GM06990 (cell line): ENCODE measurements around the gene CEACAM16.

Experiments used
- DNase-seq: peaks from one replicate; pipeline ENCODE4 v3.0.0-alpha.2; 2011; ENCODE audit not compliant: insufficient read length; ENCODE audit errors: extremely low read depth
- H3K27me3 ChIP-seq: replicated peaks from 2 replicates; pipeline ENCODE4 v1.6.0; 2011; ENCODE audit warnings: low read length; ENCODE audit not compliant: control insufficient read depth, insufficient read depth
- H3K36me3 ChIP-seq: 2 replicates; pipeline ENCODE4 v1.5.1; 2011; ENCODE audit warnings: low read length; ENCODE audit not compliant: control insufficient read depth, insufficient read depth
- H3K4me3 ChIP-seq: replicated peaks from 2 replicates; pipeline ENCODE4 v1.5.1; 2011; ENCODE audit warnings: low read depth, mild to moderate bottlenecking, control low read depth, low read length
- TF ChIP-seq, protein P1 (sequence below): IDR thresholded peaks from 2 replicates; pipeline ENCODE4 v1.5.1; 2011; ENCODE audit warnings: low read length, control low read depth, mild to moderate bottlenecking, inconsistent platforms; ENCODE audit not compliant: insufficient read depth, poor library complexity, severe bottlenecking

The CEACAM16 gene

DNA sequence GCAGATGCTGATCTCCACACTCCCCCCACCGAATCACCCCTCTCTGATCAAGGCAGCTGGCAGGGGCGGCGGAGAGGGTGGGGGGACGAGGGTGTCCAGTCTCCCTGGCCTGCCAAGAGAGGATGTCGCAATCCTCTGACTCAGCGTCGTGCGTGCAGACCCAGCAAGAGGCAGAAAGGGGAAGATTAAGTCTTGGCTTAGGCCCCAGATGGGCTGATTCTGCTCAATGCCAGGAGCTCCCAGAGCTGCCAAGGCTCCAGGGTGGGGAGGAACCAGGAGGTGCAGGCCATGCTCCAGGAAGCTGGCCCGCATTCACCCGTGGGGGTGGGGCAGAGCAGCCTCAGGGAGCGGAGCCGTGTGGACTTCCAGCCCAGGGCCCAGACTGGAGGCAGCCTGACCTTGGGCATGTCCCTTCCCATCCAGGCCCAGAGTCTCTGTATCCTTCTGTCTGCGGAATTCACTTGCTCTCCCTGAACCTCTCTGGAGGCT is 42.9 kb downstream of the CEACAM16 start:
- Histone ChIP-seq H3K27me3 (no peaks in the 10 kb centered on the region), H3K36me3 (no peaks in the 10 kb centered on the region), H3K4me3 (no peak overlapping the region)
- DNase-seq = no peak
- TF ChIP-seq, protein P1, sequence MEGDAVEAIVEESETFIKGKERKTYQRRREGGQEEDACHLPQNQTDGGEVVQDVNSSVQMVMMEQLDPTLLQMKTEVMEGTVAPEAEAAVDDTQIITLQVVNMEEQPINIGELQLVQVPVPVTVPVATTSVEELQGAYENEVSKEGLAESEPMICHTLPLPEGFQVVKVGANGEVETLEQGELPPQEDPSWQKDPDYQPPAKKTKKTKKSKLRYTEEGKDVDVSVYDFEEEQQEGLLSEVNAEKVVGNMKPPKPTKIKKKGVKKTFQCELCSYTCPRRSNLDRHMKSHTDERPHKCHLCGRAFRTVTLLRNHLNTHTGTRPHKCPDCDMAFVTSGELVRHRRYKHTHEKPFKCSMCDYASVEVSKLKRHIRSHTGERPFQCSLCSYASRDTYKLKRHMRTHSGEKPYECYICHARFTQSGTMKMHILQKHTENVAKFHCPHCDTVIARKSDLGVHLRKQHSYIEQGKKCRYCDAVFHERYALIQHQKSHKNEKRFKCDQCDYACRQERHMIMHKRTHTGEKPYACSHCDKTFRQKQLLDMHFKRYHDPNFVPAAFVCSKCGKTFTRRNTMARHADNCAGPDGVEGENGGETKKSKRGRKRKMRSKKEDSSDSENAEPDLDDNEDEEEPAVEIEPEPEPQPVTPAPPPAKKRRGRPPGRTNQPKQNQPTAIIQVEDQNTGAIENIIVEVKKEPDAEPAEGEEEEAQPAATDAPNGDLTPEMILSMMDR = no peak

DNA sequence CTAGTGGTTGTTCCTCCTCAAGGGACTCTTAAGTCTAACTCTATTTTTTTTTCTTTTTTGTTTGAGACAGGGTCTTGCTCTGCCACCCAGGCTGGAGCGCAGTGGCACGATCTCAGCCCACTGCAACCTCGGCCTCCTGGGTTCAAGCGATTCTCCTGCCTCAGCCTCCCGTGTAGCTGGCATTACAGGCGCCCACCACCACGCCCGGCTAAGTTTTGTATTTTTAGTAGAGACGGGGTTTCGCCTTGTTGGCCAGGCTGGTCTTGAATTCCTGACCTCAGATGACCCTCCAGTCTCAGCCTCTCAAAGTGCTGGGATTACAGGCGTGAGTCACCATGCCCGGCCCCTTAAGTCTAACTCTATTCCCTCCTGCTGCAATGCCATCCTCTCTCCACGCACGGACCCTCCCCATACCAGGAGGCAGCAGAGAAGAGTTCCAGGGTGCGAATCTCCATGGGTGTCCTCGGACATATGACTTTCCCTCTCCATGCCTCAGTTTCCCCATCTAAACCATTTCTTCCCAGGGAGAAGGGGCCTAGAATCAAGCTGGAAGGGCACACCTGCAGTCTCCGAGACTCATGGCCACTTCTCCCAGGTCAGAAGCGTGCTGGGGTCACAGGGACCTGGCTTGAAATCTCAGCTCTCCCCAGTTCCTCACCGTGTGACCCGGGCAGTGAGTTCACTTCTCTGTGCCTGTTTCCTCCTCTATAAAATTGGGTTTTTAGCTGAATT is 43.5 kb downstream of the CEACAM16 start:
- DNase-seq = no peak
- H3K36me3 ChIP-seq = no peaks in the 10 kb centered on the region
- no peak overlapping the region for H3K4me3 ChIP-seq
- no peaks in the 10 kb centered on the region for H3K27me3 ChIP-seq
- TF ChIP-seq, protein P1 = no peak

DNA sequence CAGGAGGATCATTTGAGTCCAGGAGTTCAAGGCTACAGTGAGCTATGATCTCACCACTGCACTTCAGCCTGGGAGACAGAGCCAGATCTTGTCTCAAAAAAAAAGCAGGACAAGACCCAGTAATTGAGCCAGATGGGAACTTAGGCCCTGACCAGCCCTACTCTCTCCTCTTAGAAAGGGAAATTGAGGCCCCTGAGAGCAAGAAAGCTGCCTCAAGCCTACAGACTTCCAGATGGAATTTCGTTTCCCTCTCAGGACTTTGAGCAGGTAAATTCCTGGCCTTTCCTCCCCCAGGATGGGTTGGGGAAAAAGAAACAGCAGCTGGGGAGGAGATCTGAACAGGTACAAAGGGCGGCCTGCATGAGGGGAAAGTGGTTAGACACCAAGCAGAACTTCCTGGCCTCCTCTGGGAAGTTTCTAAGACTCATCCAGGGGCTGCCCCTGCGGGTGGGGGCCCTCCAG is 46.0 kb downstream of the CEACAM16 start:
- DNase-seq = no peak
- TF ChIP-seq, protein P1 = no peak
- Histone ChIP-seq H3K27me3 (no peaks in the 10 kb centered on the region), H3K36me3 (no peaks in the 10 kb centered on the region), H3K4me3 (no peak overlapping the region)

DNA sequence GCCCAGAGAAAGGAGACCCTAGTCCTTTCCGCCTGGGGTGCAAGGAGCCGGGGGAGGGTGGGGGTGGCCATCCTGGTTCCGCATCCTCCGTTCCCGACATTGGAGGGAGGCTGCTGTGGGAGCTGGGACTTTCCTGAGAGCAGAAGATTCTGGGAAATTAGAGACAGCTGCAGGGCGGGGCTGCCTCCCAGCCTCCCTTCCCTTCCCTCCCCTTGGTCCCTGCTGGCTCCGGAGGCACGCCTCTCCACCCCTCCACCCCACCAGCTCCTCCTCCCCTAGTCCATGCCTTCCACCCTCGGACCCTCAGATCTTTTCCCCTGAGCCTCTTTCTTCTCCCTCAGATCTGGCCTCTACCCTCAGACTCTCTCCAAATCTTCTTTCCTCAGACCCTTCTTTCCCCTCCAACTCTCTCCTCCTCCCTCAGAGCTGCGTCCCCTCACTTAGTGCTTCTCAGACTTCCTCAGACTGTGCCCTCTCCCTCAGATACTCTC is 46.4 kb downstream of the CEACAM16 start:
- Histone ChIP-seq H3K36me3 (no peaks in the 10 kb centered on the region), H3K4me3 (no peak overlapping the region), H3K27me3 (no peaks in the 10 kb centered on the region)
- no peak for DNase-seq
- TF ChIP-seq, protein P1 = no peak

DNA sequence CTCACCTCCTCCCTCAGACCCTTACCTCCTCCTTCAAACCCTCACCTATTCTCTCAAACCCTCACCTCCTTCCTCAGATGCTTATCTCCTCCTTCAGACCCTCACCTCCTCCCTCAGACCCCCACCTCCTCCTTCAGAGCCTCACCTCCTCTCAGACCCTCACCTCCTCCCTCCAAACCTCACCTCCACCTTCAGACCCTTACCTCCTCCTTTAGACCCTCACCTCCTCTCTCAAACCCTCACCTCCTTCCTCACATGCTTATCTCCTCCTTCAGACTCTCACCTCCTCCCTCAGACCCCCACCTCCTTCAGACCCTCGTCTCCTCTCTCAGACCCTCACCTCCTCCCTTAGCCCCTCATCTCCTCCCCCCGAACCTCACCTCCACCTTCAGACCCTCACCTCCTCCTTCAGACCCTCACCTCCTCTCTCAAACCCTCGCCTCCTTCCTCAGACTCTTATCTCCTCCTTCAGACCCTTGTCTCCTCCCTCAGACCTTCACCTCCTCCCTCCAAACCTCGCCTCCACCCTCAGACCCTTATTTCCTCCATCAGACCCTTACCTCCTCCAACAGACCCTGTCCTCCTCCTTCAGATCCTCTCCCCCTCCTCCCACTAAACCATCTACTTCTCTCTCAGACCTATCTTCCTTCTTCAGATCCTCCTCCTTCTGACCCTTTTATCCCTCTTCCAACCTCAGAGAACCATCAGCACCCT is 47.1 kb downstream of the CEACAM16 start:
- H3K4me3 ChIP-seq = no peak overlapping the region
- H3K27me3 ChIP-seq = no peaks in the 10 kb centered on the region
- peaks cover under 1% of the 10 kb centered on the region for H3K36me3 ChIP-seq
- no peak for DNase-seq
- TF ChIP-seq, protein P1 = no peak
